ENCODE measurements around the gene RINL.

- TF ChIP-seq RNF2 (IDR thresholded peaks at IDR 0.05; ENCODE audit: borderline replicate concordance, low read depth, low read length, missing control alignments, poor library complexity, severe bottlenecking), result no peak
- no peak for TF ChIP-seq EZH2 (IDR thresholded peaks at IDR 0.05; ENCODE audit: low read depth, low read length, severe bottlenecking)
- no peak for TF ChIP-seq CTCF (IDR thresholded peaks at IDR 0.05; ENCODE audit: control extremely low read depth in 1 of 3, insufficient read depth in 1 of 3, low read depth in 1 of 3, low read length in 3 of 3)
- TF ChIP-seq ASH2L (IDR thresholded peaks at IDR 0.05; ENCODE audit: low read length), result no peak
- TF ChIP-seq GTF2F1 (IDR thresholded peaks at IDR 0.05; ENCODE audit: borderline replicate concordance, low read depth, low read length), result no peak
- no peak for TF ChIP-seq CREB1 (IDR thresholded peaks at IDR 0.05)
- no peak for TF ChIP-seq BACH1 (IDR thresholded peaks at IDR 0.05; ENCODE audit: low read length)
Measured at GRCh38 chr19:38838208-38838985, 39.7 kb downstream of the RINL start.

Data from H1 (cell line).